OCI-LY3 (cell line): Measurements from ENCODE around the gene MYO1E.

Source experiments
- CTCF ChIP-seq: fragments of 200-600, 300-600 bp; sonication (generic); IDR thresholded peaks from 2 replicates; pipeline ENCODE4 v1.5.1; 2014; ENCODE audit warnings: antibody characterized with exemption, low read length, low read depth
- EZH2phosphoT487 ChIP-seq: fragments of 200-600 bp; shearing (Covaris generic); IDR thresholded peaks from 2 replicates; pipeline ENCODE4 v1.6.1; 2018; ENCODE audit warnings: antibody characterized with exemption, mixed run types, low read depth

- TF ChIP-seq CTCF, result no peak
- no peak for TF ChIP-seq EZH2phosphoT487
Observed at GRCh38 chr15:59251001-59251845, 121.4 kb downstream of the MYO1E start.
